Measurements from ENCODE around the gene TMEM33. TPM values are rescaled to one million over a fixed set of nuclear protein-coding genes. Genes with fewer than 3 reads are reported as not detected.

TMEM33 gene
- total RNA-seq, 1 donor from 2014 or later = 63.7 TPM

Other genes starting within 250 kb of the TMEM33 start
- not detected in 2 replicates for gene PHOX2B, start 186.7 kb upstream of the TMEM33 start, total RNA-seq
- 0.17 and 0.20 TPM in 2 replicates for gene DCAF4L1, start 46.3 kb downstream of the TMEM33 start, total RNA-seq
- 67.3 and 67.9 TPM in 2 replicates for gene SLC30A9, start 55.1 kb downstream of the TMEM33 start, total RNA-seq
- gene BEND4, start 217.2 kb downstream of the TMEM33 start, total RNA-seq = 0.55 and 0.78 TPM in 2 replicates